CD4-positive, alpha-beta memory T cell (primary cell): Measurements from ENCODE around the gene KCNG3. TPM values are rescaled to one million over a fixed set of nuclear protein-coding genes. Genes with fewer than 3 reads are reported as not detected.

ENCODE experiments used
- CTCF ChIA-PET: fragments of 350-600 bp; sonication (Branson Sonifier 250); formaldehyde crosslinking; loops from one replicate; lab custom pipeline; 2021; ENCODE audit warnings: inconsistent platforms; ENCODE audit not compliant: partially characterized antibody; lab: Charles Lee
- POLR2A ChIA-PET: fragments of 350-600 bp; sonication (Branson Sonifier 250); formaldehyde crosslinking; loops from one replicate; lab custom pipeline; 2021; ENCODE audit not compliant: partially characterized antibody; lab: Charles Lee
- DNase-seq, 5 donors: peaks; one replicate each; pipeline versions ENCODE4 v3.0.0 to v3.0.0-alpha.2; 2020 to 2022; ENCODE audit warnings: mixed read lengths in 1 of 5
- H3K27ac ChIP-seq: one replicate; pipeline ENCODE4 v1.7.0; 2013; ENCODE audit warnings: low read depth, low read length
- H3K27me3 ChIP-seq: 2 replicates; pipeline ENCODE4 v1.7.0; 2013; ENCODE audit warnings: mild to moderate bottlenecking, low read length, moderate library complexity; ENCODE audit not compliant: insufficient read depth
- H3K36me3 ChIP-seq: 2 replicates; pipeline ENCODE4 v1.7.0; 2013; ENCODE audit warnings: mild to moderate bottlenecking, low read length, moderate library complexity; ENCODE audit not compliant: insufficient read depth
- H3K4me1 ChIP-seq: 2 replicates; pipeline ENCODE4 v1.7.0; 2013; ENCODE audit warnings: mild to moderate bottlenecking, low read length, moderate library complexity; ENCODE audit not compliant: insufficient read depth
- H3K4me3 ChIP-seq, 2 donors: one replicate each; pipeline ENCODE4 v1.7.0; 2013; ENCODE audit warnings: low read length in 2 of 2, mild to moderate bottlenecking in 1 of 2
- H3K9me3 ChIP-seq, 2 donors: one replicate each; pipeline ENCODE4 v1.7.0; 2013; ENCODE audit warnings: low read length in 2 of 2, control low read depth in 1 of 2; ENCODE audit not compliant: control insufficient read depth in 1 of 2
- H3K27ac Mint-ChIP-seq, 7 donors: one replicate each; pipeline ENCODE4 v1.8.0; 2020 to 2021; ENCODE audit warnings: mixed read lengths in 7 of 7, mild to moderate bottlenecking in 6 of 7, inconsistent platforms in 3 of 7, moderate library complexity in 3 of 7
- H3K27me3 Mint-ChIP-seq, 2 donors: one replicate each; pipeline ENCODE4 v1.8.0; 2020 to 2021; ENCODE audit warnings: mixed read lengths in 2 of 2
- H3K36me3 Mint-ChIP-seq, 2 donors: one replicate each; pipeline ENCODE4 v1.8.0; 2020 to 2021; ENCODE audit warnings: mixed read lengths in 2 of 2, inconsistent platforms in 1 of 2, mild to moderate bottlenecking in 1 of 2
- H3K4me1 Mint-ChIP-seq, 4 donors: one replicate each; pipeline ENCODE4 v1.8.0; 2020 to 2021; ENCODE audit warnings: mixed read lengths in 4 of 4, mild to moderate bottlenecking in 1 of 4
- H3K4me3 Mint-ChIP-seq, 8 donors: one replicate each; pipeline ENCODE4 v1.8.0; 2020 to 2021; ENCODE audit warnings: mixed read lengths in 8 of 8, mild to moderate bottlenecking in 7 of 8, moderate library complexity in 6 of 8, inconsistent platforms in 3 of 8
- H3K9me3 Mint-ChIP-seq, 8 donors: one replicate each; pipeline ENCODE4 v1.8.0; 2020 to 2021; ENCODE audit warnings: mixed read lengths in 8 of 8, mild to moderate bottlenecking in 5 of 8, inconsistent platforms in 3 of 8, moderate library complexity in 1 of 8
- intact Hi-C: fragments of 100-400 bp; cut with micrococcal nuclease; formaldehyde crosslinking; loops from one replicate; pipeline ENCODE4 v1.15.1; 2023
- polyA plus RNA-seq, 2 donors: library from polyadenylated mRNA; unstranded; fragments of 300-500 nt; fragmentation: Illumina TruSeq; gene quantifications; one replicate each; pipeline ENCODE4 v1.2.3, GENCODE V29; 2021
- total RNA-seq, 2 experiments: library from RNA; stranded (reverse); gene quantifications; one replicate each; pipeline ENCODE4 v1.2.3, GENCODE V29; 2021

The KCNG3 gene
- total and polyA plus RNA-seq, 4 experiments from 2014 or later: not detected

DNA sequence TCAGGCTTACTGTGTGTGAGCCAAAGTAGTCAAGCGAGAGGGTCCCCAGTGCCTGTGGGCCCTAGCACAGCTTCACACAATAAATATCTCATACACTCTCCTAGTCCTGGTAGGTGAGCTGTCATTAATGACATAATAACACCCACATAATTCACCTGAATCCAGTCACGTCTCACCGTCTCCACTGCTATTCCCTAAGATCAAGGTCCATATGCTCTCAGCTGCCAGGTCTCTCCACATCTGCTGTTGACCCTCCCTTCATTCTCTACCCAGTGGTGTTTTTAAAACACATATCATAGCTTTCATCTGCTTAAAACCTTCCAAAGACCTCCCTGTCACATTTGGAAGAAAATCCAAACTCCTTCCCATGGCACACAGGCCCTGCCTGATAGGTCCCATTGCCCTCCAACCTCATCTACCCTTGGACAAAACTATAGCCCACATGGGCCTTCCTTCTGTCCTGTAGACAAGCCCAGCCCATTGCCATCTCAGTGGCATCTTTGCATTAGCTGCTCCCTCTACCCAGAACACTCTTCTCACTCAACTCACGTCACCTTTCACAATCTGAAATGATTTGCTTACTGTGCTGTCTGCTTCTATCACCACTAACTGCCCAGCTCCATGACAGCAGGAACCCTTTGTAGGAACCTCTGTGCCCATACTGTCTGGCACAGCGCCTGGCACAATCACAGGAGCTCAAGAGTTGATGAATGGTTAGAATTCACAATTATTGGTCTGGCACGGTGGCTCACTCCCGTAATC, 7.5 kb downstream of the KCNG3 start:
- CTCF ChIA-PET: no interaction called here
- peaks cover 0 to 3% of the 10 kb centered on the region in 2 donors for H3K27me3 Mint-ChIP-seq
- H3K9me3 Mint-ChIP-seq: no peaks in the 10 kb centered on the region
- no peaks in the 10 kb centered on the region for H3K36me3 Mint-ChIP-seq
- DNase-seq: no peak
- H3K27ac ChIP-seq: no peak overlapping the region
- POLR2A ChIA-PET: no interaction called here
- H3K27me3 ChIP-seq: no peaks in the 10 kb centered on the region
- H3K4me3 ChIP-seq: no peak overlapping the region
- H3K27ac Mint-ChIP-seq: no peak overlapping the region
- H3K36me3 ChIP-seq: no peaks in the 10 kb centered on the region
- intact Hi-C loops: no loop called here
- H3K4me1 ChIP-seq: no peaks in the 10 kb centered on the region
- no peaks in the 10 kb centered on the region for H3K4me1 Mint-ChIP-seq
- no peaks in the 10 kb centered on the region for H3K9me3 ChIP-seq
- H3K4me3 Mint-ChIP-seq: no peak overlapping the region

DNA sequence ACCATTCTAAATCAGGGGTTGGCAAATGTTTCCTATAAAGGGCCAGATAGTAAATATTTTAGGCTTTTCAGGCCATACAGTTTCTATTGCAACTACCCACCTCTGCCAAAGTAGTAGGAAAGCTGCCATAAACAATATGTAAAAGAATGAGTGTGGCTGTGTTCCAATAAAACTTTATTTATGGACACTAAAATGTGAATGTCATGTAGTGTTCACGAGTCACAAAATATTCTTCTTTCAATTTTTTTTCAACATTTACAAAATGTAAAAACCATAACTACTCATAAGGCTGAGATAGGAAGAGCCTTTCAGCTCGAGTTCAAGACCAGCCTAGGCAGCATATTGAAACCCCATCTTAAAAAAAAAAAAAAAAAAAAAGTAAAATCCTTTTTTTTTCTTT, 13.4 kb downstream of the KCNG3 start:
- intact Hi-C loops: no loop called here
- Mint-ChIP-seq H3K4me1 (no peaks in the 10 kb centered on the region), H3K27me3 (no peaks in the 10 kb centered on the region), H3K36me3 (no peaks in the 10 kb centered on the region), H3K9me3 (no peaks in the 10 kb centered on the region), H3K4me3 (no peak overlapping the region), H3K27ac (no peak overlapping the region)
- H3K4me1 ChIP-seq: no peaks in the 10 kb centered on the region
- POLR2A ChIA-PET: no interaction called here
- no peak overlapping the region for H3K4me3 ChIP-seq
- H3K27me3 ChIP-seq: no peaks in the 10 kb centered on the region
- H3K9me3 ChIP-seq: no peaks in the 10 kb centered on the region
- CTCF ChIA-PET: no interaction called here
- H3K27ac ChIP-seq: no peak overlapping the region
- DNase-seq: no peak
- H3K36me3 ChIP-seq: no peaks in the 10 kb centered on the region

DNA sequence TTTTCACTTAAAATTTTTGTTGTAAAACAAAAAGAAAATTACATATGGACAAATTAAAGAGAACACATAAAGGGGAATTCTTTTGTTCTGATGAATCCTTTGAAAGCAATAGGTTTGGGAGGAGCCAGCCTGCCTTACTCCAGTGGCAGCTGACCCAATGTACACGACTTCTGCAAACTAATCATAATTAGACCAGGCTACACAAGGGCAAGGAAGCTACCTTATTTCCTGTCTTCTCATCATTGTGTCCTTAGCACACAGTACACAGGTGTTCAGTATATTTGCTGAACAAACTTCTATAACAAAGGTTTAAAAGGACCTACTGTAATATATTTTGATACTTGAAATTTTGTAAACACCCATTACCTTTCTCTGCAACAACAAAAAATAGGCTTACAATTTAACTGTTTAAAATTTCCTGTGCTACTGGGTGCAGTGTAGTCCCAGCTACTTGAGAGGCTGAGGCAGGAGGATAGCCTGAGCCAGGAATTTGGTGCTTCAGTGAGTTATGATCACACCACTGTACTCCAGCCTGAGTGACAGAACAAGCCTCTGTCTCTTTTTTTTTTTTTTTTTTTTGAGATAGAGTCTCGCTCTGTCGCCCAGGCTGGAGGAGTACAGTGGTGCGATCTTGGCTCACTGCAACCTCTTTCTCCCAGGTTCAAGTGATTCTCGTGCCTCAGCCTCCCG, 18.9 kb downstream of the KCNG3 start:
- Mint-ChIP-seq H3K4me1 (no peaks in the 10 kb centered on the region), H3K9me3 (peaks cover 0 to 2% (median 0%) of the 10 kb centered on the region in 8 donors), H3K27me3 (peaks cover 0 to 2% of the 10 kb centered on the region in 2 donors), H3K36me3 (no peaks in the 10 kb centered on the region), H3K27ac (no peak overlapping the region), H3K4me3 (no peak overlapping the region)
- H3K4me1 ChIP-seq: no peaks in the 10 kb centered on the region
- H3K9me3 ChIP-seq: no peaks in the 10 kb centered on the region
- H3K27ac ChIP-seq: no peak overlapping the region
- no peaks in the 10 kb centered on the region for H3K36me3 ChIP-seq
- ChIA-PET POLR2A (no interaction called here), CTCF (interaction anchor here (0.7 kb wide), 1 partner anchor 1472 kb away, joined by 3 read pairs; no protein-coding TSS in a partner anchor)
- no peak overlapping the region for H3K4me3 ChIP-seq
- no peak for DNase-seq
- H3K27me3 ChIP-seq: no peaks in the 10 kb centered on the region
- intact Hi-C loops: no loop called here

DNA sequence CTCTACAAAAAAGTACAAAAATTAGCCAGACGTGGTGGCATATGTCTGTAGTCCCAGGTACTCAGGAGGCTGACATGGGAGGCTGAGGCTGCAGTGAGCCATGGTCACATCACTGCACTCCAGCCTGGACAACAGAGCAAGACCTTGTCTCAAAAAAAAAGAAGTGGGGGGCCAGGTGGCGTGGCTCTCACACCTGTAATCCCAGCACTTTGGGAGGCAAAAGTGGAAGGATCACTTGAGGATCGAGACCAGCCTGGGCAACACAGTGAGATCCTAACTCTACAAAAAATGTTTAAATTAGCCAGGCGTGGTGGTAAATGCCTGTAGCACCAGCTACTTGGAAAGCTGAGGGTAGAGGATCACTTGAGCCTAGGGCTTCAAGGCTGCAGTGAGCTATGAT, 23.1 kb downstream of the KCNG3 start:
- DNase-seq: no peak
- Mint-ChIP-seq H3K27me3 (peaks cover 0 to 2% of the 10 kb centered on the region in 2 donors), H3K4me3 (no peak overlapping the region), H3K4me1 (no peaks in the 10 kb centered on the region), H3K36me3 (no peaks in the 10 kb centered on the region), H3K9me3 (peaks cover 0 to 2% (median 0%) of the 10 kb centered on the region in 8 donors), H3K27ac (no peak overlapping the region)
- intact Hi-C loops: no loop called here
- no peak overlapping the region for H3K27ac ChIP-seq
- H3K9me3 ChIP-seq: no peaks in the 10 kb centered on the region
- POLR2A ChIA-PET: no interaction called here
- no peaks in the 10 kb centered on the region for H3K36me3 ChIP-seq
- no peaks in the 10 kb centered on the region for H3K4me1 ChIP-seq
- CTCF ChIA-PET: no interaction called here
- no peaks in the 10 kb centered on the region for H3K27me3 ChIP-seq
- no peak overlapping the region for H3K4me3 ChIP-seq

DNA sequence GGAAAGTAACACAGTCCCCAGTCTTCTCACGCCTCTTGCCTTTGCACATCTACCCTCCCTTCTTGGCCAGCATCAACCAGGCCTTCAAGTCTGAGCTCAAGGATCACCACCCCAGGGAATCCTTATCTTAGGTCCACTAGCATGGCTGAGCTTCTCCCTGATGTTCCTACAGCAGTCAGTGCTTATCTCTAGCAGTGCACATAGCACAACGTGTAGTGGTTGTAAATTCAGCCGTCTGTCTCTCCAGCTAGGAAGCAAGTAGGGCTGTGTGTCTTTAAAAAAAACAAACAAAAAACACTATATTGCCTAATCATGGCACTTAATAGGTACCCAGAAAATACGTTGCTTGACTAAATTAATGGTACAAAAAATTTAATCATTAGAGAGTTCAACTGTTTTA, 29.2 kb downstream of the KCNG3 start:
- H3K4me3 Mint-ChIP-seq: no peak overlapping the region
- H3K27me3 Mint-ChIP-seq: peaks cover 2 to 5% of the 10 kb centered on the region in 2 donors
- Histone ChIP-seq H3K36me3 (no peaks in the 10 kb centered on the region), H3K4me3 (no peak overlapping the region), H3K27me3 (no peaks in the 10 kb centered on the region), H3K27ac (no peak overlapping the region), H3K4me1 (no peaks in the 10 kb centered on the region), H3K9me3 (no peaks in the 10 kb centered on the region)
- POLR2A ChIA-PET: no interaction called here
- CTCF ChIA-PET: interaction anchor here (1.1 kb wide), 1 partner anchor 595 kb away, joined by 3 read pairs; no protein-coding TSS in a partner anchor
- H3K36me3 Mint-ChIP-seq: no peaks in the 10 kb centered on the region
- H3K9me3 Mint-ChIP-seq: no peaks in the 10 kb centered on the region
- intact Hi-C loops: no loop called here
- no peak overlapping the region for H3K27ac Mint-ChIP-seq
- H3K4me1 Mint-ChIP-seq: no peaks in the 10 kb centered on the region
- no peak for DNase-seq

DNA sequence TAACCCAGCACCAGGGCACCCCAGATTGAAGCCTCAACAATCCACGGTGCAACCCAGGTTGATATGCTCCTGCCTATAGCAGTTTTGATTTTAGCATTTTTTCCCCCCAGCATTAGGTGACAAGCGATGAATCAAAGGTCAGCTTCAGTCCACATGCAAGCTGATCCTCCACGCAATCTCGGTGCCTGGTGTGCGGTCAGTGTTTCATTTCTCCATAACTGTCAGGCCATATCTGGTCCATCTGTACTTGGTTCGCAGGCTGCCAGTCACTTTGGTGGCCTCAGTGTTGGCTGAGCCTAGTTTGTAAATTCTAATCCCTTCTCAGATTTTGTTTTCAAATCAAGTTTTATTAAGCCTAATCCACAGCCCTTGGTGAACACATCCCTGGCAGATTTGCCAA, 30.2 kb downstream of the KCNG3 start:
- Histone ChIP-seq H3K4me3 (no peak overlapping the region), H3K4me1 (no peaks in the 10 kb centered on the region), H3K9me3 (no peaks in the 10 kb centered on the region), H3K27me3 (no peaks in the 10 kb centered on the region), H3K27ac (no peak overlapping the region), H3K36me3 (no peaks in the 10 kb centered on the region)
- H3K4me1 Mint-ChIP-seq: no peaks in the 10 kb centered on the region
- intact Hi-C loops: no loop called here
- no peak overlapping the region for H3K27ac Mint-ChIP-seq
- POLR2A ChIA-PET: no interaction called here
- H3K9me3 Mint-ChIP-seq: no peaks in the 10 kb centered on the region
- DNase-seq: no peak
- peaks cover 2 to 11% of the 10 kb centered on the region in 2 donors for H3K27me3 Mint-ChIP-seq
- no peaks in the 10 kb centered on the region for H3K36me3 Mint-ChIP-seq
- CTCF ChIA-PET: interaction anchor here (1.1 kb wide), 1 partner anchor 594 kb away, joined by 3 read pairs; no protein-coding TSS in a partner anchor
- H3K4me3 Mint-ChIP-seq: no peak overlapping the region

DNA sequence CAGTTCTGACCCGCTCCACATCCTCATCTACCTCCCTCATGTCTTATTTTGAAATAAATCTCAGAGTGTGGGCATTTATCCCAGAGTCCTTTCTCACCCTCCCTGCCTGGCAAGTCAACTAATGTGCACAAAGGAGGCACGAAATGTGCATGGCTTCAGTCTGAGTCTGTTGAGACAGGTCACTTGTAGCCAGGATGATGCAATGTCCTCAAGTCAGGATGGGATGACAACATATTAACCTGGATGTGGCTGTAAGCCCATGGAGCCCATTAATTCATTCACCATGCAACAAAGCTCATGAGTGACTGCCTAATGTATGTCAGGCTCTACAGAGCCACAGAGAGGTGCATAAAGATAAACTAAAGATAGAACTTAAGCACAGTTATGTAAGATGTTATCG, 34.5 kb downstream of the KCNG3 start:
- Histone ChIP-seq H3K27me3 (no peaks in the 10 kb centered on the region), H3K9me3 (no peaks in the 10 kb centered on the region), H3K4me3 (no peak overlapping the region), H3K27ac (no peak overlapping the region), H3K36me3 (no peaks in the 10 kb centered on the region), H3K4me1 (no peaks in the 10 kb centered on the region)
- Mint-ChIP-seq H3K4me3 (no peak overlapping the region), H3K27ac (no peak overlapping the region), H3K4me1 (no peaks in the 10 kb centered on the region), H3K9me3 (no peaks in the 10 kb centered on the region), H3K27me3 (peaks cover 7 to 17% of the 10 kb centered on the region in 2 donors), H3K36me3 (no peaks in the 10 kb centered on the region)
- CTCF ChIA-PET: no interaction called here
- intact Hi-C loops: no loop called here
- no peak for DNase-seq
- POLR2A ChIA-PET: no interaction called here
